Fibroblast of peridontal ligament (primary cell): ENCODE measurements around the gene SLC27A4.

Experiments used
- DNase-seq: peaks from one replicate; pipeline ENCODE4 v3.0.0-alpha.2; 2010; ENCODE audit errors: extremely low read depth

Gene SLC27A4

GRCh38 chr9:128391956-128392301 lies 51.6 kb downstream of the SLC27A4 start:
- DNase-seq, result no peak

GRCh38 chr9:128392302-128393144 lies 52.2 kb downstream of the SLC27A4 start:
- DNase-seq, result no peak

GRCh38 chr9:128393145-128393775 lies 52.9 kb downstream of the SLC27A4 start:
- no peak for DNase-seq

GRCh38 chr9:128393970-128394369 lies 53.6 kb downstream of the SLC27A4 start:
- DNase-seq, result no peak

- no peak for DNase-seq
Measured at GRCh38 chr9:128394379-128395168, 54.2 kb downstream of the SLC27A4 start.

- no peak for DNase-seq
Measured at GRCh38 chr9:128396970-128397613, 56.8 kb downstream of the SLC27A4 start.

- DNase-seq, result no peak
Measured at GRCh38 chr9:128397831-128398230, 57.5 kb downstream of the SLC27A4 start.

- no peak for DNase-seq
Measured at GRCh38 chr9:128399861-128400260, 59.5 kb downstream of the SLC27A4 start.

GRCh38 chr9:128404560-128404959 lies 64.2 kb downstream of the SLC27A4 start:
- no peak for DNase-seq

GRCh38 chr9:128405077-128405779 lies 64.9 kb downstream of the SLC27A4 start:
- DNase-seq, result no peak

GRCh38 chr9:128405780-128406171 lies 65.4 kb downstream of the SLC27A4 start:
- DNase-seq, result no peak

- peak; percentile 19 for DNase-seq
Measured at GRCh38 chr9:128406848-128407391, 66.6 kb downstream of the SLC27A4 start.

- no peak for DNase-seq
Measured at GRCh38 chr9:128408963-128409431, 68.7 kb downstream of the SLC27A4 start.

GRCh38 chr9:128409450-128409849 lies 69.1 kb downstream of the SLC27A4 start:
- no peak for DNase-seq

GRCh38 chr9:128409978-128410377 lies 69.7 kb downstream of the SLC27A4 start:
- DNase-seq, result peak; percentile 26
